H1 (cell line): ENCODE results near the gene KAT2A. TPM values are rescaled to one million over a fixed set of nuclear protein-coding genes. Genes with fewer than 3 reads are reported as not detected.

ENCODE experiments used
- polyA plus RNA-seq, 7 experiments: library from polyadenylated mRNA; depleted of rRNA in 3 of 7; stranded (reverse) in 5 of 7; unstranded in 2 of 7; fragments of >200 nt in 5 of 7; fragments of 200-250 nt in 2 of 7; gene quantifications; 1 replicate in 5 of 7; 2 replicates in 1 of 7; 4 replicates in 1 of 7; pipeline versions ENCODE4 v1.2.1 to v1.2.3, GENCODE V29; 2011 to 2013; ENCODE audit warnings: missing spikeins in 2 of 7, mixed read lengths in 2 of 7
- total RNA-seq: library from RNA; stranded (reverse); fragmentation: NEBNext Ultra II Directional; extraction: Animal tissue kit (Norgen Biotek cat#: 25700); gene quantifications from 2 replicates; pipeline ENCODE4 v1.2.1, GENCODE V29; 2021
- TF ChIP-seq, protein P1 (sequence below), 3 experiments: IDR thresholded peaks; 1 replicate in 2 of 3; 2 replicates in 1 of 3; pipeline versions ENCODE4 v1.5.1 to v1.6.1; 2011; ENCODE audit warnings: low read length in 3 of 3, mild to moderate bottlenecking in 3 of 3, inconsistent platforms in 2 of 3, low read depth in 1 of 3, moderate library complexity in 1 of 3; ENCODE audit not compliant: insufficient read depth in 1 of 3; ENCODE audit errors: control extremely low read depth in 1 of 3

KAT2A gene
- total and polyA plus RNA-seq, 2 of the 8 experiments (the other 6 are each of a cell fraction or from before 2014, with no cell fraction given): 34.2 to 40.1 TPM

GRCh38 chr17:42119301-42119700 is 1.9 kb downstream of the KAT2A start (continued):
- TF ChIP-seq, protein P1, sequence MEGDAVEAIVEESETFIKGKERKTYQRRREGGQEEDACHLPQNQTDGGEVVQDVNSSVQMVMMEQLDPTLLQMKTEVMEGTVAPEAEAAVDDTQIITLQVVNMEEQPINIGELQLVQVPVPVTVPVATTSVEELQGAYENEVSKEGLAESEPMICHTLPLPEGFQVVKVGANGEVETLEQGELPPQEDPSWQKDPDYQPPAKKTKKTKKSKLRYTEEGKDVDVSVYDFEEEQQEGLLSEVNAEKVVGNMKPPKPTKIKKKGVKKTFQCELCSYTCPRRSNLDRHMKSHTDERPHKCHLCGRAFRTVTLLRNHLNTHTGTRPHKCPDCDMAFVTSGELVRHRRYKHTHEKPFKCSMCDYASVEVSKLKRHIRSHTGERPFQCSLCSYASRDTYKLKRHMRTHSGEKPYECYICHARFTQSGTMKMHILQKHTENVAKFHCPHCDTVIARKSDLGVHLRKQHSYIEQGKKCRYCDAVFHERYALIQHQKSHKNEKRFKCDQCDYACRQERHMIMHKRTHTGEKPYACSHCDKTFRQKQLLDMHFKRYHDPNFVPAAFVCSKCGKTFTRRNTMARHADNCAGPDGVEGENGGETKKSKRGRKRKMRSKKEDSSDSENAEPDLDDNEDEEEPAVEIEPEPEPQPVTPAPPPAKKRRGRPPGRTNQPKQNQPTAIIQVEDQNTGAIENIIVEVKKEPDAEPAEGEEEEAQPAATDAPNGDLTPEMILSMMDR (IDR thresholded peaks at IDR 0.05; ENCODE audit: control extremely low read depth in 1 of 3, insufficient read depth in 1 of 3, low read depth in 1 of 3, low read length in 3 of 3): no peak
